ENCODE results near the gene RND1.
"Not testable (repeated sequence)": the region's sequence is repeated elsewhere in the genome, so short reads cannot be mapped to it uniquely, and the experiment has no call there.

Gene RND1

DNA sequence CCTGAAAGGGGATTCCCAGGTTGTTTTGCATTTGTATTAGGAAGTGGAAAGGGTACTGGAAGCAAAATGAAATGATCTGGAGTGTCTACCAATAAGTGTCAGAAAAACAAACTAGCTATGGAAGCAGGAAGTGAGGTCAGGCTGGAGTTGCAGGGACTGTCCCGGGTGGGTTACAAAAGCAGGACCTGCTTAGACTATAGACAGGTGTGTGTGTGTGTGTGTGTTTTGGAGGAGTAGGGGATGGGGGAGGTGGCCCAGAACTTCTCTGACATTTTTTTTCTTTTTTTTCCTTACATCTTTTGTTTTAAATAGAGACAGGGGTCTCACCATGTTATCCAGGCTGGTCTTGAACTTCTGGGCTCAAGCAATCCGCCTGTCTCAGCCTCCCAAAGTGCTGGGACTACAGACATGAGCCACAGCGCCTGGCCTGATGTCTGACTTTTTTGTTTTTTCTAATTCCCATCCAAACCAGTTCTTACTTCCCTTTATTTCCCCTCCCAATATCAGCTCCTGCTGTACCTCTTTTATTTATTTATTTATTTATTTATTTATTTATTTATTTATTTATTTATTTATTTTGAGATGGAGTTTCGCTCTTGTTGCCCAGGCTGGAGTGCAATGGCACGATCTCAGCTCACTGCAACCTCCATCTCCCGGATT, 512 bp upstream of the RND1 start:
- DNase-seq = no peak

DNA sequence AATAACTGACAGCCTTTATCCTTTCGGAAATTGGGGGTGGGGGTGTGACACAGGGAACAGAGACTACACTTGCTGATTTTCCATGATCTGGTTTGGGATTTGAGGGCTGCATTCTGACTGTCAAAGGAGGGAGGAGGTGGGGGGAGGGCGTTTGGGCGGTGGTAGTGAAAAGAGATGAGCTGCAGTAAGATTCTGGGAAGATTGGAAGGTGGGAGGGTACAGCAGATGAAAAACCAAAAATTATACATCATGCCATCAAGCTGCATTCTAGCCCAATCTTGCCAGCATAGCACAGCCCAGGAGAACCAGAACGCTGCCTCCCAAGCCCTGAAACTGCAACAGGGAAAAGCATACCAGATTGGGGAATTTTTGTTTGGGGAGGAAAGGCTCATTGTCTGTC, 2.4 kb downstream of the RND1 start:
- DNase-seq = no peak

GRCh38 chr12:48862760-48863159, 2.9 kb downstream of the RND1 start:
- no peak for DNase-seq

GRCh38 chr12:48861111-48861510, 4.6 kb downstream of the RND1 start:
- no peak for DNase-seq

DNA sequence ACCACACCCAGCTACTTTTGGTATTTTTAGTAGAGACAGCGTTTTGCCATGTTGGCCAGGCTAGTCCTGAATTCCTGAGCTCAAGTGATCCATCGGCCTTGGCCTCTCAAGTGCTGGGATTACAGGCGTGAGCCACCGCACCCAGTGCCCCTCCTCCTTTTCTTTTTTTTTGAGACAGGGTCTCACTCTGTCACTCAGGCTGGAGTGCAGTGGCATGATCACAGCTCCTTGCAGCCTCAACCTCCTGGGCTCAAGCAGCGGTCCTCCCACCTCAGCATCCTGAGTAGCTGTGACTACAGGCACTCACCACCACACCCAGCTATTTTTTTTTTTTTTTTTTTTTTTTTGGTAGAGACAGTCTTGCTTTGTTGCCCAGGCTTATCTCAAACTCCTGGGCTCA, 5.4 kb downstream of the RND1 start:
- not testable (repeated sequence) for DNase-seq

GRCh38 chr12:48859607-48860006, 6.1 kb downstream of the RND1 start:
- DNase-seq = no peak

DNA sequence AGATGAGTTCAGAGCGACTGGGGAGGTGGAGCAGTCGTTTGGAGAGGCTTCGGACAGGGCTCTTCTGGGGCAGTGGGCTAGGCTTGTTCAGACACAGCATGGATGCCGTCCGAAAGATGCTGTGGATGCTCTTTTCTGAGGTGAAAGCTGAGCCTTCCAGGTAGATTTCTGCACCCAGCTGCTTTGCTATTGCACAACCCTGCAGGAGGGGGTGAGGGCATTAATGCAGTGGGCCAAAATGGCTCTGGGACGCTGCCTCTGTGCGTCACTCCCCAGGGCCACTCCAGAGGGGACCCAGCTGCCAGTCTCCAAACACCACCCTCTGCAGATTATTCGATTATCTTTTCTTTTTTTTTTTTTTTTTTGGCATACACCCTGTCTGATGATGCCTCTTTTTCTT, 7.6 kb downstream of the RND1 start:
- DNase-seq = no peak

DNA sequence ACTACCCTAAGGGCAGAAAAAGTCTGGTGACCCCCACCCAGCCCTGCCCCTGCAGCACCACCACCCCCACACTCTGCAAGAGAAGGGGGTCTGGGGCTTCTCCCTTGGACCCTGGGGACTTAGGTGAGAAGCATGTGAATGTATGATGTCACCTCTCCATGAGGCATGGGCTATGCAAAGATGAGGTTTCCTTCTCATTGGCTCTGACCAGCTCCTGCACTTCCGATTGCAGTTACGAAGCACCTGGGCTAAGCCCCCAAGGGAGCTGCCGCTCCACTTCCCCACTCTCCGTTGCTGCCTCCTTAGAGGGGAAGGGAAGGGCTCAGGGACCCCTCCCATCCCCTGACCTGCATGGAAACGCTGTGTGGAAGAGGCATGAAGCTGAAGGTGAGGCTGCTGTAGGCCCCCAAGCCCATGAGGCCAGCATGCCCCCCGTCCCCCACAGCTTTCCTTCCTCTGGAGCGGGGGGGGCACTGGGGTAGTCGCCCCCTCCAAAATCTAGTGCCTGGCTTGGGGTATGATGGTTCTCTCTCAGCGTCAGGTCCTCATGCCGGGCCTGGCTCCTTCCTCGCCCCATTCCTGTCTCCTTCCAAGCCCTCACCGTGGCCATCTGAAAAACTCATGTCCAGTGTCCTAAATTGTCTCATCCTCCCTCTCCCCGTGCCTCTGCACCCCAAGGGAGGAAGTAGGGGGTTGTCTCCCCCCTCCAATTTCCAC, 8.2 kb downstream of the RND1 start:
- no peak for DNase-seq

DNA sequence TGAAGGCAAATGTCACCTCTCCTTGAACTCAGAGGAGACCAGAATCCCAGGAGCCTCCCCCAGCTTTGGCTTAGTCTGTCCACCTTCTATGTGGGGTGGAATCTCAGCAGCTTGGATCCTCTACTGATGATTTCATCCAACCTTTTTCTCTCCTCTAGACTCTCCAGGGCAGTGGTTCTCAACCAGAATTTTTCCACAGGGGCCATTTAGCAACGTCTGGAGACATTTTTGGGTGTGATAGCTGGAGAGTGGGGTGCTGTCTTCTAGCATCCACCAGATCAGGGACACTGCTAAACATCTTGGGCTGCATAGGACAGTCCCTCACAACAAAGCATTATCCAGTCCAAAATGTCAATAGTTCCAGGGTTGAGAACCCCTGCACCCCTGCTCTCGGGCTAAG, 9.3 kb downstream of the RND1 start:
- no peak for DNase-seq

- DNase-seq = not testable (repeated sequence)
Observed at GRCh38 chr12:48854932-48855331, 10.7 kb downstream of the RND1 start.

GRCh38 chr12:48854488-48854887, 11.2 kb downstream of the RND1 start:
- DNase-seq = no peak

DNA sequence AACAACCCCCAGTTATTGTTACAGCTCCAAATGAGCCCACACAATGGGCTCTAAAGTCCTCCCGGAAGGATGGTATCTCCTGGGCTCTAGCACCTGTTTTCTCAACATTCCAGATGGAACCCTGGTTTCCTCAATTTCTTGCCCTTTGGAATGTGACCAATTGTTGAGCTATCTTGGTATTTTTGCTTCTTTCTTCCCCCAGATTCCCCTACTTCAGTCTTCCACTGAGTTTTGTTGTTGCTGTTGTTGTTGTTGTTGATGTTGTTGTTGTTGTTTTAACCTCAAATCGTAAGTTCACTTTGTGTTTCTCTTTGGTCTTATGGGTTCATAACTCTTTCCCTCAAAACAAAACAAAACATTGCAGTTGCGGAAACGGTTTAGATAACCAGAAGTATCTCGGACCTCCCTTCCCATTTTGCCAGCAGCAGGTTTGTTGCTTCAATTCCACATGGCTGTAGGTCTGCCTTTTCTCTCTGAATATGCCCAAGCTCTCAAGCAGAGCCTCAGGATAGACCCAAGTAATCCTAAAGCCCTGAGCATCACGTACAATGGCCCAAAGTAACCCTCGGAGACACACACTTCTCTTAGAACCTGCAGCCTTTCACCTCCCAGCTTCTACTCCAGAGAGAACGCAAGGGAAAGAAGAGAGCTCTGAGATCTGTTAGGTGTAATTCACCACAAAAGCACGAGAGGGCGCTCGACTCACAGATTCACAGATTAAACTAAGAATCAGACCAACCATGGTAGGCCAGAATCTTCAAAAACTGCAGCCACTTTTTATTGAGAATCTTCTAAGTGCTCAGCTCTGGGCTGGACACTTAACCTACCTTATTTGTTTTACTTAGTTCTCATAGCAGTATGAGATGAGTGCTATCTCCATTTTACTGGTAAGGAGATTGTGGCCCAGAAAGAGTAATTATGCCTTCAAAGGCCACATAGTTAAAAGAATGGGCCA, 12.7 kb downstream of the RND1 start:
- peak; percentile 92 for DNase-seq

- peak; percentile 94 for DNase-seq
Observed at GRCh38 chr12:48851883-48852733, 13.6 kb downstream of the RND1 start, which contains the start of gene DDX23. TSS of gene DDX23 (minus strand) at chr12:48852163. CDS start at chr12:48845782, 6,381 bp downstream.

- not testable (repeated sequence) for DNase-seq
Observed at GRCh38 chr12:48842021-48842420, 23.6 kb downstream of the RND1 start.

GRCh38 chr12:48838048-48838447, 27.6 kb downstream of the RND1 start:
- no peak for DNase-seq

GRCh38 chr12:48832321-48833060, 33.2 kb downstream of the RND1 start:
- no peak for DNase-seq

- DNase-seq = no peak
Observed at GRCh38 chr12:48831257-48831656, 34.4 kb downstream of the RND1 start.

- DNase-seq = no peak
Observed at GRCh38 chr12:48828841-48829575, 36.7 kb downstream of the RND1 start.

- no peak for DNase-seq
Observed at GRCh38 chr12:48828293-48828692, 37.4 kb downstream of the RND1 start.

DNA sequence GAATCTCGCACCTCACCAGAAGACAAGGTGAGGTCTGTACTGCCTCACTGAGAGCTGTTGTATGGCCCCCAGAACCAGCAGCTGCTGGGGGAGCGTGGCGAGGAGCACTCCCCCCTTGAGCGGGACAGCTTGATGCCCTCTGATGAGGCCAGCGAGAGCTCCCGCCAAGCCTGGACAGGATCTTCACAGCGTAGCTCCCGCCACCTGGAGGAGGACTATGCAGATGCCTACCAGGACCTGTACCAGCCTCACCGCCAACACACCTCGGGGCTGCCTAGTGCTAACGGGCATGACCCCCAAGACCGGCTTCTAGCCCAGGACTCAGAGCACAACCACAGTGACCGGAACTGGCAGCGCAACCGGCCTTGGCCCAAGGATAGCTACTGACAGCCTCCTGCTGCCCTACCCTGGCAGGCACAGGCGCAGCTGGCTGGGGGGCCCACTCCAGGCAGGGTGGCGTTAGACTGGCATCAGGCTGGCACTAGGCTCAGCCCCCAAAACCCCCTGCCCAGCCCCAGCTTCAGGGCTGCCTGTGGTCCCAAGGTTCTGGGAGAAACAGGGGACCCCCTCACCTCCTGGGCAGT, 38.1 kb downstream of the RND1 start:
- DNase-seq = no peak

DNA sequence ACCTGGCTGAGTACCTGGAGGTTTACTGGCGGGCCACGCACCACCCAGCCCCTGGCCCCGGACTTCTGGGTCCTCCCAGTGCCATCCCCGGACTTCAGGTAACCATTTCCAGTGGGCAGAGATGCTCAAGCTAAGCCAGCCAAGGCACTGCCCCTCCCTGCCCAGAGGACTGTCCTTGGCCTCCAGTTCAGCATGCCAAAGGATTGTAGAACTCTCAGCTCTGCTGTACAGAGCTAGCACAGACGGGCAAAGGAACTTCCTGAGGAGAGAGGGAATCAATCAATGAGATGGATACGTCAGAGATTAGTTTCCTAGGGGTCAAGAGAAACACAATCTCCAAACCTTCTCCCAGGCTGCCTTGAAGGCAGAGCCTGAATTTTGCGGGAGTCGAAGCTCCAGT, 38.6 kb downstream of the RND1 start:
- DNase-seq = no peak
